HG02588 (cell line): ENCODE results near the gene PDS5B.
A peak's percentile ranks its signal among the peaks of the same experiment; 100 is the strongest.
"Not testable (repeated sequence)": the region's sequence is repeated elsewhere in the genome, so short reads cannot be mapped to it uniquely, and the experiment has no call there.

Experiments
- ATAC-seq: cut with Tn5 transposase; IDR thresholded peaks from one replicate; pipeline ENCODE4 v1.9.1; 2021; ENCODE audit warnings: mild to moderate bottlenecking, moderate library complexity; ENCODE audit not compliant: unreplicated experiment

The PDS5B gene

GRCh38 chr13:32586080-32586900 lies at the start of gene PDS5B:
TSS of gene PDS5B (plus strand) at chr13:32586452. CDS start at chr13:32648773, 62,321 bp downstream.
- peak; percentile 86 for ATAC-seq

DNA sequence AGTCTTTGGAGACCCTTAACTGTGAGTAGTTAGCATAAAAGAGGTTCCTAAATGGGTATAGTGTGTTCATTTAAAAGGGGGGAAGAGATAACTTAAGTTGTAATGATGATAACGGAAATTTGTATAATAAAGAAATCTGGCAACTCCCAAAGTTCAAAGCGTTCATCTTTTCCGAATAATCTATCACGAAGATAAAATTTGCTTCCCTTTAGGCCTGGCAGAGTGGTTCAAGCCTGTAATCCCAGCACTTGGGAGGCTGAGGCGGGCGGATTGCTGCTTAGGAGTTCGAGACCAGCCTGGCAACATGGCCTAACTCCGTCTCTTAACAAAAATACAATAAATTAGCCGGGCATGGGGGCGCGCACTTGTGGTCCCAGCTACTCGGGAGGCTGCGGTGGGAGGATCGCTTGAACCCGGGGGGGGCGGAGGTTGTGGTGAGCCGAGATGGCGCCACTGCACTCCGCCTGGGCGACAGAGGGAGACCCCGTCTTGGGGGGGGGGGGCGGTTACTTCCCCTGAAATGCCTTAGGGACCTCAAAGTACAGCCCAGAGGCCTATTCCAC lies 48.6 kb upstream of the PDS5B start:
- no peak for ATAC-seq

DNA sequence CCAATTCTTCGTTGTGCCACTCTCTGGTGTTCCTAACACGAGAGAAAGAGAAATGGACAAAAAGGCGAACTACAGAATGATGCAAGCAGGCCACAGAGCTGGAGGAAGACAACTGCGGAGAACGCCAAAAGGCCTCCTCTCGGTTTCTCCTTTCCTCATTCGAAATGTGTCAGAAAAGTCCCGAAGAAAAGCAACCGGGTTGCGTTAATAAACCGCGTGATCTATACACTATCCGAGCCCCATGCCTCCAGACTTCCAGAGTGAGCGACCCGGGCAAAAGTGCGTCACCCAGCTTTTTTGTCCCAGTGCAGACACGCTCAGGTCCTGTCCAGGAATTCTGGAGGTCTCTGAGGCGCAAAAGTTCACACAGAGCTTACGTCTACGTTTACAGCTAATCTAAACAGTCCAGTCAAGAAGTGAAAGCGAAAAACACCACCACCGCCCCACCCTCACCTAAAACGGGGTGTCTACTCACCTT lies 48.1 kb upstream of the PDS5B start:
- ATAC-seq: peak; percentile 78

- ATAC-seq: peak; percentile 97
These were observed 47.5 kb upstream of the PDS5B start, which contains the start of gene N4BP2L2 for GRCh38 chr13:32538621-32539246. TSS of gene N4BP2L2 (minus strand) at chr13:32538795. CDS start at chr13:32537027, 1,768 bp downstream.

GRCh38 chr13:32542221-32542620 lies 44.0 kb upstream of the PDS5B start:
- ATAC-seq: no peak

- ATAC-seq: no peak
These were observed 41.2 kb upstream of the PDS5B start for GRCh38 chr13:32545083-32545482.

GRCh38 chr13:32548837-32549236 lies 37.4 kb upstream of the PDS5B start:
- no peak for ATAC-seq

GRCh38 chr13:32549788-32550187 lies 36.5 kb upstream of the PDS5B start:
- no peak for ATAC-seq

DNA sequence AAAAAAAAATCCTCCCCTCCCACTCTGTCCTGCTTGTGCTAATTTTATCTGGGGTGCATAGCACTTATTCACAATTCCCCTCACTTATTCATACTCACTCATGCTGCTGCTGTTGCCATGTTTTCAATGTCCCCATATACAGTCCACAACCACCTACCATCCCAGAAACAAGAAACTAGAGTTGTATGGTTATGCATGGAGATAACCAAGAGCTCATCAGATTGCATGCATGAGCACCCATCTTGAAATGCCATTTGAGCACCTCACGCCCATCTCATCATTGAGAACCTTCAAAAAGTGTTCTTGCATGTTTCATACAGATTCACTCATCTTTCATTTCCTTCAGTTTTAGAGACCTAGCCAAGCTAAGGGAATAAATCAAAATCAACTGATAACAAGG lies 32.5 kb upstream of the PDS5B start:
- no peak for ATAC-seq

DNA sequence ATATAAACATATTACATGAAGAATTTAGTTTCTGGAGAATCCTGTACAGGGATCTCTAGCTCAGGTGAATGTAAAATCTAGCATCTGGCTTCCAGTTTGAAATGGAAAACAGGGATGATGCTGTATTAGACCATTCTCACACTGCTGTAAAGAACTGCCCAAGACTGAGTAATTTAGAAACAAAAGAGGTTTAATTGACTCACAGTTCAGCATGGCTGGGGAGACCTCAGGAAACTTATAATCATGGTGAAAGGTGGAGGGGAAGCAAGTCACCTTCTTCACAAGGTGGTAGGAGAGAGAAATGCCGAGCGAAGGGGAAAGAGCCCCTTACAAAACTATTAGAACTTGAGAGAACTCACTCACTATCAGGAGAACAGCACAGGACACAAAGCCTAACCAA lies 30.6 kb upstream of the PDS5B start:
- ATAC-seq: no peak

GRCh38 chr13:32560842-32561241 lies 25.4 kb upstream of the PDS5B start:
- not testable (repeated sequence) for ATAC-seq

DNA sequence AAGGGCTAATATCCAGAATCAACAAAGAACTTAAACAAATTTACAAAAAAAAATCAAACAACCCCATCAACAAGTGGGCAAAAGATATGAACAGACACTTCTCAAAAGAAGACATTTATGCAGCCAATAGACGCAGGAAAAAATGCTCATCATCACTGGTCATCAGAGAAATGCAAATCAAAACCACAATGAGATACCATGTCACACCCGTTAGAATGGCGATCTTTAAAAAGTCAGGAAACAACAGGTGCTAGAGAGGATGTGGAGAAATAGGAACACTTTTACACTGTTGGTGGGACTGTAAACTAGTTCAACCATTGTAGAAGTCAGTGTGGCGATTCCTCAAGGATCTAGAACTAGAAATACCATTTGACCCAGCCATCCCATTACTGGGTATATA lies 10.6 kb upstream of the PDS5B start:
- ATAC-seq: not testable (repeated sequence)

DNA sequence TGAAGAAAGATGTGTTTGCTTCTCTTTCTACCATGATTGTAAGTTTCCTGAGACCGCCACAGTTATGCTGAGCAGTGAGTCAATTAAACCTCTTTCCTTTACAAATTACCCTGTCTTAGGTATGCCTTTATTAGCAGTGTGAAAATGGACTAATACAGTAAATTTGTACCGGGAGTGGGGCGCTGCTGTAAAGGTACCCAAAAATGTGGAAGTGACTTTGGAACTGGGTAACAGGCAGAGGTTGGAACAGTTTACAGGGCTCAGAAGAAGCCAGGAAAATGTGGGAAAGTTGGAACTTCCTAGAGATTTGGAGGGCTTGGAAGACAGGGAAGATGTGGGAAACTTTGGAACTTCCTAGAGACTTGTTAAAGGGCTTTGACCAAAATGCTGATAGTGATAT lies 9.2 kb upstream of the PDS5B start:
- no peak for ATAC-seq

- no peak for ATAC-seq
These were observed 5.0 kb upstream of the PDS5B start for GRCh38 chr13:32581177-32581786.

- no peak for ATAC-seq
These were observed 4.0 kb upstream of the PDS5B start for GRCh38 chr13:32582281-32582680.

- ATAC-seq: no peak
These were observed 3.3 kb upstream of the PDS5B start for GRCh38 chr13:32582991-32583390.

- no peak for ATAC-seq
These were observed 637 bp upstream of the PDS5B start for GRCh38 chr13:32585550-32586079.

- ATAC-seq: peak; percentile 43
These were observed 959 bp downstream of the PDS5B start for GRCh38 chr13:32587011-32587810.

DNA sequence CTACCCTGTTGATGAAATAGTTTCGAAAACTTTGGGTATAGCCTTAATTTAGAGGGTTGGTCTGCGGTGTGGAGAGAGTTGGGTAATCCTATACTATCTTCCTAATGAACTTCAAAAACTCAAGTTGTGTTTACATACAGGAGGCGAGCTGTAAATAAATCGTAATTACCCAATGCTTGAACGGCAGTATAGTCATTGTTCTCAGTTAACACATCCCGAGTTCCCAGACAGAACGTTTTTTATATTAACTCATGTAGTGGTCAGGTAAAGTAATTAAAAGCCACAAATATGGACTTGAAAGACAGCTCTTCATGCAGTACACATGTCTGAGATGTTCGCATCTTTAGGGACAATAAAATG lies 1.5 kb downstream of the PDS5B start:
- ATAC-seq: no peak

GRCh38 chr13:32588736-32589135 lies 2.5 kb downstream of the PDS5B start:
- no peak for ATAC-seq
